Mucosa of descending colon (tissue), 3 donors: ENCODE data around the gene SLC66A2. TPM values are rescaled to one million over a fixed set of nuclear protein-coding genes. Genes with fewer than 3 reads are reported as not detected.
A peak's percentile ranks its signal among the peaks of the same experiment; 100 is the strongest.

ENCODE experiments used
- ATAC-seq: fragments of 200-7000 bp; cut with Tn5 transposase; one replicate; pipeline ENCODE4 v1.9.1; 2020; ENCODE audit warnings: mild to moderate bottlenecking, moderate library complexity
- DNase-seq, 3 donors: peaks; one replicate each; pipeline ENCODE4 v3.0.0-alpha.2; 2020
- H3K36me3 ChIP-seq: fragments of 200-600 bp; one replicate; pipeline ENCODE4 v1.8.0; 2021; ENCODE audit warnings: low read depth, mild to moderate bottlenecking
- H3K4me1 ChIP-seq: fragments of 200-600 bp; one replicate; pipeline ENCODE4 v1.8.0; 2021; ENCODE audit warnings: low read depth, mild to moderate bottlenecking
- H3K4me3 ChIP-seq: fragments of 200-600 bp; one replicate; pipeline ENCODE4 v1.8.0; 2021; ENCODE audit warnings: mild to moderate bottlenecking
- H3K9me3 ChIP-seq: fragments of 200-600 bp; one replicate; pipeline ENCODE4 v1.8.0; 2021; ENCODE audit warnings: mild to moderate bottlenecking
- intact Hi-C, 2 donors: fragments of 100-400 bp; cut with DNase I in 1 of 2; cut with micrococcal nuclease in 1 of 2; formaldehyde crosslinking; loops; one replicate each; pipeline versions ENCODE4 v1.11.0 to v1.11.1; 2022; cut with DNase I, micrococcal nuclease
- total RNA-seq, 3 donors: library from RNA; stranded (reverse); fragmentation: NEBNext Ultra II Directional in 2 of 3; extraction: Animal tissue kit (Norgen Biotek cat#: 25700) in 2 of 3; gene quantifications; one replicate each; pipeline versions ENCODE4 v1.2.1 to v1.2.4, GENCODE V29; 2021 to 2023
- TF ChIP-seq, protein P1 (sequence below): fragments of 200-600 bp; IDR thresholded peaks from one replicate; pipeline ENCODE4 v1.8.0; 2022; ENCODE audit warnings: antibody characterized with exemption, mild to moderate bottlenecking
- donor health status: DM: no; HTN: no; CAD: no; lungs with moderate emphysema.
- donor health status: DM: no; HTN: no; CAD: no.
- donor health status: DM: no; HTN: yes; CAD: no.

SLC66A2 gene
- total RNA-seq, 3 donors from 2014 or later: 54.5 to 90.1 (median 68.6) TPM

DNA sequence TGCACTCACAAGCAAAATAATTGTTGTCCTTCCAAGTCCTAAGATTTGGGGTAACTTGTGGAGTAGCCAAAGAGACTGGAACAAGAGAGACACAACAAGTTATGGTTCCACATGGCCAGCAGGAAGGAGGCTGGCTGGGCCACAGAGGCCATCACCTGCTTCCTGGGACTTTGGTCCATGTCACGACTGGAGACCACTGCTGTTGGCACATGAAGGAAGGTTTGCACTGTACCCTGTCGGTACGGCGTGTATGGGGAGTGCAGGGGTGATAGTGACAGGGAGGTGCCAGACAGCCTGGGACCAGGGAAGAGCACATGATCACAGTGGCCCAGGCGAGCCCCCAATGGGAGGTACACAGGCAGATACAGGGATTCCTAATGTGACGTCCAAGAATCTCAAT, 15.5 kb downstream of the SLC66A2 start:
- ATAC-seq (no peak), DNase-seq (peak in 2 of 3 donors; percentile 26 to 39)
- Histone ChIP-seq H3K4me3 (no peak overlapping the region), H3K4me1 (peaks cover 29% of the 10 kb centered on the region), H3K9me3 (peaks cover 20% of the 10 kb centered on the region), H3K36me3 (no peaks in the 10 kb centered on the region)
- intact Hi-C loops: no loop called here
- TF ChIP-seq, protein P1, sequence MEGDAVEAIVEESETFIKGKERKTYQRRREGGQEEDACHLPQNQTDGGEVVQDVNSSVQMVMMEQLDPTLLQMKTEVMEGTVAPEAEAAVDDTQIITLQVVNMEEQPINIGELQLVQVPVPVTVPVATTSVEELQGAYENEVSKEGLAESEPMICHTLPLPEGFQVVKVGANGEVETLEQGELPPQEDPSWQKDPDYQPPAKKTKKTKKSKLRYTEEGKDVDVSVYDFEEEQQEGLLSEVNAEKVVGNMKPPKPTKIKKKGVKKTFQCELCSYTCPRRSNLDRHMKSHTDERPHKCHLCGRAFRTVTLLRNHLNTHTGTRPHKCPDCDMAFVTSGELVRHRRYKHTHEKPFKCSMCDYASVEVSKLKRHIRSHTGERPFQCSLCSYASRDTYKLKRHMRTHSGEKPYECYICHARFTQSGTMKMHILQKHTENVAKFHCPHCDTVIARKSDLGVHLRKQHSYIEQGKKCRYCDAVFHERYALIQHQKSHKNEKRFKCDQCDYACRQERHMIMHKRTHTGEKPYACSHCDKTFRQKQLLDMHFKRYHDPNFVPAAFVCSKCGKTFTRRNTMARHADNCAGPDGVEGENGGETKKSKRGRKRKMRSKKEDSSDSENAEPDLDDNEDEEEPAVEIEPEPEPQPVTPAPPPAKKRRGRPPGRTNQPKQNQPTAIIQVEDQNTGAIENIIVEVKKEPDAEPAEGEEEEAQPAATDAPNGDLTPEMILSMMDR: no peak

DNA sequence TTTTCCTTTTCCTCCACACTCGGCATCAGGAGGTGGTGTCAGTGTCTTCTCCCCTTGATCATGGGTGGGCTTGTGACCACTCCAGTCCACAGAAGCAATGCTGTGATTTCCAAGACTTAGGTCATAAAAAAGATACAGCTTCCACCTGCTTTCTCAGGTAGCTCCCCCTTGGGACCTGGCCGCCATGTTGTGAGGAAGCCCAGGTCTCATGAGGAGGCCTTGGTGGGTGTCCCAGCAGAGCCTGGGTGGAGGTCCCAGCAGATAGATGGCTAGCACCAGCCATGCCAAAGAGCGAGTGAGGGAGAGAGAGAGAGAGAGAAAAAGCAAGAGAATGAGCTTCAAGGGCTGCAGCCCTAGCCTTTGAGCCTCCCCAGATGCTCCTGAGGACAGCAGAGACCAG, 16.0 kb downstream of the SLC66A2 start:
- ATAC-seq (no peak), DNase-seq (peak in 2 of 3 donors; percentile 26 to 34)
- Histone ChIP-seq H3K36me3 (no peaks in the 10 kb centered on the region), H3K9me3 (peaks cover 25% of the 10 kb centered on the region), H3K4me3 (no peak overlapping the region), H3K4me1 (peaks cover 26% of the 10 kb centered on the region)
- TF ChIP-seq, protein P1: no peak
- intact Hi-C loops: no loop called here

DNA sequence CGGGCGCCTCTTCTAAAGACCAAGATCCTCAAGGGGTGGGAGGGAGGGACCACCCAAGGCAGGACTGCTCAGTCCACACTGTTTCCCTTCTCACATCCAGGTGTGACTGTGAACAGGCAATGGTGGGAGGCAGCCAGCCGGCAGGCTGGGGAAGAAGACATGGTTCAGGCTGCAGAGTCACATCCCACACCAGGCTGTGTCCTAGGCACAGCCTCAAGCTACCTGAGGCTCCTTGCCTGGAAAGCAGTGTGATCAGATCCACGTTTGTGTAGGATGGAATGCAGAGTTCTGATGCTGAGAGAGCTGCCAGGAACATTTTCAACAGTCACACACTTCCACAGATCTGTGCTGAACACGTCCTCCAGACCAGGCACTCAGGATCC, 16.4 kb downstream of the SLC66A2 start:
- intact Hi-C loops: no loop called here
- H3K4me3 ChIP-seq: no peak overlapping the region
- ATAC-seq (no peak), DNase-seq (peak in 2 of 3 donors; percentile 27 to 29)
- TF ChIP-seq, protein P1: no peak
- peaks cover 26% of the 10 kb centered on the region for H3K4me1 ChIP-seq
- H3K9me3 ChIP-seq: peaks cover 29% of the 10 kb centered on the region
- no peaks in the 10 kb centered on the region for H3K36me3 ChIP-seq

DNA sequence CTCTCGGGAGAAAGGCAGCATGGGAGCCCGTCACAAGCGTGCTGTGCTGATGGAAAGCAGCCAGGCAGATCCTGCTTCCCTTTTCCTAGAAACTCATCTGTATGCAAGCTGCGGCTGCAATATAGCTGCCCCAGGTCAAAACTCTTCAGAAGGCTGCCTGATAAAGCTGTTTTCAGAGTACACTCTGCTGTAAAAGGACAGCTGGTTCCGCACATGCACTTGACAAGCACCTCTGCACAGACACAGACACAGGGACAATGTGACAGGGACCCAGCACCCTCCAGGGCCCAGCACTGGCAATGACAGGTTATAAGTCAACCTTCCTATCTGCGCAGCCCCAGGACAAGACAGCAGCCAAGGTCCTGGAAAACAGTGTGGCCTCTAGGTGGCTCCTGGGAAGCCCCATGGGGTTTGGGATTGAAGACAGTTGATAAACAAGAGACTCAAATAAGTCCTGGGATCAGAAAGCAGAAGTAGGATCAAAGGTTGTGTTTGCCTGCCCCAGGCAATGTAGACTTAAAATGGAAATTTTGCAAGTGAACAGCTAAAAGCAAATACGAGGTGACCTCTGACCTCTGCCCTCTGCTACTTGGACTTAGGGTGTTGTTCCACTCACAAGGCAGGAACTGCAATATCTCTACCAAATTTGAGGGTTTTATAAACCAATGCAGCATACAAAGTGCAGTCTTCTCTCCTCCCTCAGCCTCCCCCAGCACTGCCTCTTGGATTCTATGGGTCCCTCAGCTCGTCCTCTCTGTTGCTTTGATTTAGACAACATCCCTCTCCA, 16.9 kb downstream of the SLC66A2 start:
- TF ChIP-seq, protein P1: peak; percentile 34
- peak; percentile 53 to 76 (median 75) for DNase-seq
- Histone ChIP-seq H3K4me3 (no peak overlapping the region), H3K9me3 (peaks cover 35% of the 10 kb centered on the region), H3K36me3 (no peaks in the 10 kb centered on the region), H3K4me1 (peaks cover 26% of the 10 kb centered on the region)
- peak; percentile 80 for ATAC-seq
- intact Hi-C loops: no loop called here

DNA sequence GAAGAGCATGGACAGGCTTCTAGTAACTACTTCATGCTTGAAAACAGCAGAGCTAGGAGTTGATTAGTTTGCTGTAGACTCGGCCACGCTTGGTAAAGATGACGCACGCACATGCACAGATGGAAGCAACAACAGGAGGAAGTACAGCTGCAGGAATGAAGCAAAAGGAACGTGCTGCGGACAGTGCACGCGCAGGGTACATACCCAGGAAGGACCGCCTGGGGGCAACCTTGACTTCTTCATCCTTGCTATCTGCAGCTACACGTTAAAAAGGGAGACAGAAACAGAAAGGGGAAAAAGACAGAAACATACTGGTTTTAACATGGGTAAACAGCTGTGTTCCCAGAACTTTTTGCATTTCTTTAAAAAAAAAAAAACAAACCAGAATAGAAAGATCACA, 17.7 kb downstream of the SLC66A2 start:
- intact Hi-C loops: no loop called here
- no peak overlapping the region for H3K4me3 ChIP-seq
- H3K36me3 ChIP-seq: no peaks in the 10 kb centered on the region
- H3K9me3 ChIP-seq: peaks cover 36% of the 10 kb centered on the region
- H3K4me1 ChIP-seq: peaks cover 26% of the 10 kb centered on the region
- peak; percentile 54 to 82 (median 69) for DNase-seq
- ATAC-seq: peak; percentile 69
- TF ChIP-seq, protein P1: no peak
